GM12891 (cell line): ENCODE data around the gene POLE2.

Source experiments
- POLR2A ChIP-seq: IDR thresholded peaks from 2 replicates; pipeline ENCODE4 v1.6.1; 2011; ENCODE audit warnings: low read depth, low read length, control low read depth
- POLR2AphosphoS5 ChIP-seq: IDR thresholded peaks from 2 replicates; pipeline ENCODE4 v1.6.1; 2011; ENCODE audit warnings: low read depth, low read length, control low read depth
- TAF1 ChIP-seq: IDR thresholded peaks from 2 replicates; pipeline ENCODE4 v1.6.1; 2011; ENCODE audit warnings: low read depth, low read length, control low read depth

DNA sequence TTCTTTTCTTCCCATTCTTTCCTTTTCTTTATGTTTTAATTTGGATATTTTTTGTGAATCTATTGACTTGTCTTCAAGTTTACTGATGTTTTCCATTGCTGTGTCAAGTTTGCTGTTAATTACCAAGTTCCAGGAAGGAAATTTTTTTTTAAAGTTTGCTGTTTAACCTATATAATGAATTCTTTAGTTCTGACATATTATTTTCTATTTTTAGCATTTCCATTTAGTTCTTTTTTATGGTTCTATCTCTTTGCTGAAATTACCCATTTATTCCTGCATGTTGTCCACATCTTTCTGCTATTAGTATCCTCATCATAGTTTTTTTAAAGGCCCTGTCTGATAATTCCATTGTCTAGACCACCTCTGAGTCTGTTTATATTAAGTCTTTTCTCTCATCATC lies 32.7 kb upstream of the POLE2 start:
- TF ChIP-seq POLR2AphosphoS5 (no peak), TAF1 (no peak), POLR2A (no peak)
